Liver (tissue), 9 donors: Measurements from ENCODE around the gene FABP3. TPM values are rescaled to one million over a fixed set of nuclear protein-coding genes. Genes with fewer than 3 reads are reported as not detected.

ENCODE experiments used
- DNase-seq: peaks from one replicate; pipeline ENCODE4 v3.0.0-alpha.2; 2017; ENCODE audit warnings: low spot score
- H3K27ac ChIP-seq, 2 donors: one replicate each; pipeline ENCODE4 v1.7.0; 2013; ENCODE audit warnings: inconsistent platforms in 2 of 2, low read length in 2 of 2, control low read depth in 1 of 2, low read depth in 1 of 2, mild to moderate bottlenecking in 1 of 2
- H3K27me3 ChIP-seq, 4 donors: one replicate each; pipeline versions ENCODE4 v1.6.1 to v1.7.0; 2013; ENCODE audit warnings: low read length in 3 of 4, inconsistent platforms in 1 of 4, mild to moderate bottlenecking in 1 of 4, moderate library complexity in 1 of 4; ENCODE audit not compliant: control insufficient read depth in 4 of 4, insufficient read depth in 4 of 4
- H3K36me3 ChIP-seq, 4 donors: one replicate each; pipeline versions ENCODE4 v1.6.1 to v1.7.0; 2013; ENCODE audit warnings: low read length in 3 of 4, mild to moderate bottlenecking in 3 of 4, low read depth in 1 of 4, moderate library complexity in 1 of 4; ENCODE audit not compliant: control insufficient read depth in 4 of 4, insufficient read depth in 3 of 4
- H3K4me1 ChIP-seq, 4 donors: one replicate each; pipeline versions ENCODE4 v1.6.1 to v1.7.0; 2013; ENCODE audit warnings: low read length in 3 of 4, mild to moderate bottlenecking in 3 of 4, moderate library complexity in 1 of 4; ENCODE audit not compliant: control insufficient read depth in 4 of 4, insufficient read depth in 4 of 4
- H3K4me3 ChIP-seq, 3 donors: one replicate each; pipeline versions ENCODE4 v1.6.1 to v1.7.0; 2013; ENCODE audit warnings: low read length in 3 of 3, control low read depth in 1 of 3, low read depth in 1 of 3, mild to moderate bottlenecking in 1 of 3
- H3K9ac ChIP-seq, 2 donors: one replicate each; pipeline ENCODE4 v1.7.0; 2013; ENCODE audit warnings: low read length in 2 of 2, mild to moderate bottlenecking in 2 of 2, moderate library complexity in 2 of 2, control low read depth in 1 of 2, low read depth in 1 of 2
- H3K9me3 ChIP-seq, 4 donors: one replicate each; pipeline versions ENCODE4 v1.6.1 to v1.7.0; 2013; ENCODE audit warnings: low read length in 3 of 4; ENCODE audit not compliant: control insufficient read depth in 4 of 4
- ATF3 ChIP-seq: IDR thresholded peaks from 2 replicates; pipeline ENCODE4 v1.6.1; 2016; ENCODE audit warnings: antibody characterized with exemption
- CTCF ChIP-seq: fragments of 150-350 bp; IDR thresholded peaks from 2 replicates; pipeline ENCODE4 v1.5.1; 2017; ENCODE audit warnings: improper control_type of control experiment, low read depth, low read length; ENCODE audit not compliant: missing input control
- EGR1 ChIP-seq, 2 donors: IDR thresholded peaks; 2 replicates each; pipeline ENCODE4 v1.6.1; 2016 to 2018; ENCODE audit warnings: antibody characterized with exemption in 2 of 2, low read depth in 2 of 2
- FOXA2 ChIP-seq: IDR thresholded peaks from 2 replicates; pipeline ENCODE4 v1.6.1; 2016; ENCODE audit warnings: antibody characterized with exemption
- GABPA ChIP-seq, 2 donors: IDR thresholded peaks in 1 of 2; conservative IDR thresholded peaks in 1 of 2; 2 replicates each; pipeline ENCODE4 v1.6.1; 2016; ENCODE audit warnings: antibody characterized with exemption in 2 of 2, mild to moderate bottlenecking in 1 of 2, moderate library complexity in 1 of 2
- HNF4A ChIP-seq, 2 donors: conservative IDR thresholded peaks; 2 replicates each; pipeline ENCODE4 v1.6.1; 2016; ENCODE audit warnings: antibody characterized with exemption in 2 of 2, mild to moderate bottlenecking in 2 of 2
- HNF4G ChIP-seq: IDR thresholded peaks from 2 replicates; pipeline ENCODE4 v1.6.1; 2016; ENCODE audit warnings: antibody characterized with exemption
- JUND ChIP-seq, 2 donors: IDR thresholded peaks; 2 replicates each; pipeline ENCODE4 v1.6.1; 2016; ENCODE audit warnings: antibody characterized with exemption in 2 of 2
- MAX ChIP-seq: IDR thresholded peaks from 2 replicates; pipeline ENCODE4 v1.6.1; 2016; ENCODE audit warnings: antibody characterized with exemption
- NR2F2 ChIP-seq: IDR thresholded peaks from 2 replicates; pipeline ENCODE4 v1.6.1; 2016; ENCODE audit warnings: antibody characterized with exemption
- RAD21 ChIP-seq, 2 donors: IDR thresholded peaks; 2 replicates each; pipeline ENCODE4 v1.6.1; 2016; ENCODE audit warnings: antibody characterized with exemption in 2 of 2, mild to moderate bottlenecking in 2 of 2
- REST ChIP-seq: IDR thresholded peaks from 2 replicates; pipeline ENCODE4 v1.6.1; 2016; ENCODE audit warnings: antibody characterized with exemption, mild to moderate bottlenecking
- RXRA ChIP-seq, 2 donors: IDR thresholded peaks; 2 replicates each; pipeline ENCODE4 v1.6.1; 2017 to 2018; ENCODE audit warnings: antibody characterized with exemption in 2 of 2, mild to moderate bottlenecking in 1 of 2
- SP1 ChIP-seq: IDR thresholded peaks from 2 replicates; pipeline ENCODE4 v1.6.1; 2018; ENCODE audit warnings: antibody characterized with exemption, mild to moderate bottlenecking
- TAF1 ChIP-seq: conservative IDR thresholded peaks from 2 replicates; pipeline ENCODE4 v1.6.1; 2016; ENCODE audit warnings: antibody characterized with exemption, mild to moderate bottlenecking
- YY1 ChIP-seq: IDR thresholded peaks from 2 replicates; pipeline ENCODE4 v1.6.1; 2016; ENCODE audit warnings: antibody characterized with exemption, mild to moderate bottlenecking
- ZBTB33 ChIP-seq: IDR thresholded peaks from 2 replicates; pipeline ENCODE4 v1.6.1; 2016; ENCODE audit warnings: antibody characterized with exemption
- WGBS: extraction: QIAGEN DNeasy Blood & Tissue Kit; methylation state at CpG from one replicate; pipeline ENCODE4 v1.1.7; 2013; 5-methylcytosine and 5-hydroxymethylcytosine counted together
- polyA plus RNA-seq, 2 donors: library from polyadenylated mRNA; stranded (reverse) in 1 of 2; unstranded in 1 of 2; fragments of 200-250 nt in 1 of 2; fragments of >200 nt in 1 of 2; fragmentation: Nextera tagmentation in 1 of 2; extraction: Ambion mirVana in 1 of 2; gene quantifications; one replicate each; pipeline versions ENCODE4 v1.2.1 to v1.2.3, GENCODE V29; 2013 to 2015
- total RNA-seq, 2 donors: library from RNA; depleted of rRNA; stranded (reverse); fragments of >200 nt; gene quantifications; one replicate each; pipeline ENCODE4 v1.2.3, GENCODE V29; 2014
- donor health status: healthy.
- donor health status: healthy.
- donor health status: healthy.
- donor health status: healthy.
- donor health status: healthy.

Gene FABP3
- total and polyA plus RNA-seq, 4 donors: 2.8 to 28.2 (median 5.2) TPM

GRCh38 chr1:31383967-31384366 lies 11.1 kb upstream of the FABP3 start:
- no peaks in the 10 kb centered on the region for H3K9me3 ChIP-seq
- TF ChIP-seq SP1 (no peak), ZBTB33 (no peak), GABPA (IDR thresholded peaks at IDR 0.05 in 1 of 2, conservative IDR thresholded peaks at IDR 0.05 in 1 of 2) (no peak), REST (no peak), EGR1 (IDR thresholded peaks at IDR 0.05; ENCODE audit: low read depth in 2 of 2) (no peak), TAF1 (no peak), RAD21 (IDR thresholded peaks at IDR 0.05) (no peak), HNF4G (no peak), JUND (IDR thresholded peaks at IDR 0.05) (no peak), HNF4A (conservative IDR thresholded peaks at IDR 0.05) (no peak), MAX (no peak), ATF3 (no peak), NR2F2 (no peak), YY1 (no peak)
- no peaks in the 10 kb centered on the region for H3K36me3 ChIP-seq
- no peak overlapping the region for H3K4me3 ChIP-seq
- no peaks in the 10 kb centered on the region for H3K27me3 ChIP-seq
- 50% methylated on average over 1 of the region's 1 CpG for WGBS
- no peaks in the 10 kb centered on the region for H3K4me1 ChIP-seq
- H3K27ac ChIP-seq: no peak overlapping the region
- no peak for DNase-seq
- H3K9ac ChIP-seq: no peak overlapping the region

GRCh38 chr1:31382379-31382989 lies 9.6 kb upstream of the FABP3 start:
- Histone ChIP-seq H3K36me3 (no peaks in the 10 kb centered on the region), H3K4me1 (no peaks in the 10 kb centered on the region), H3K4me3 (no peak overlapping the region), H3K9me3 (no peaks in the 10 kb centered on the region), H3K27ac (no peak overlapping the region), H3K27me3 (no peaks in the 10 kb centered on the region), H3K9ac (no peak overlapping the region)
- TF ChIP-seq HNF4A (conservative IDR thresholded peaks at IDR 0.05) (no peak), TAF1 (no peak), YY1 (no peak), CTCF (no peak), RAD21 (IDR thresholded peaks at IDR 0.05) (no peak), JUND (IDR thresholded peaks at IDR 0.05) (no peak), REST (no peak), RXRA (IDR thresholded peaks at IDR 0.05) (no peak), FOXA2 (no peak), EGR1 (IDR thresholded peaks at IDR 0.05; ENCODE audit: low read depth in 2 of 2) (no peak), ATF3 (no peak)
- WGBS: 91% methylated on average over 3 of the region's 3 CpGs
- no peak for DNase-seq
